ENCODE results near the gene VIT.

DNA sequence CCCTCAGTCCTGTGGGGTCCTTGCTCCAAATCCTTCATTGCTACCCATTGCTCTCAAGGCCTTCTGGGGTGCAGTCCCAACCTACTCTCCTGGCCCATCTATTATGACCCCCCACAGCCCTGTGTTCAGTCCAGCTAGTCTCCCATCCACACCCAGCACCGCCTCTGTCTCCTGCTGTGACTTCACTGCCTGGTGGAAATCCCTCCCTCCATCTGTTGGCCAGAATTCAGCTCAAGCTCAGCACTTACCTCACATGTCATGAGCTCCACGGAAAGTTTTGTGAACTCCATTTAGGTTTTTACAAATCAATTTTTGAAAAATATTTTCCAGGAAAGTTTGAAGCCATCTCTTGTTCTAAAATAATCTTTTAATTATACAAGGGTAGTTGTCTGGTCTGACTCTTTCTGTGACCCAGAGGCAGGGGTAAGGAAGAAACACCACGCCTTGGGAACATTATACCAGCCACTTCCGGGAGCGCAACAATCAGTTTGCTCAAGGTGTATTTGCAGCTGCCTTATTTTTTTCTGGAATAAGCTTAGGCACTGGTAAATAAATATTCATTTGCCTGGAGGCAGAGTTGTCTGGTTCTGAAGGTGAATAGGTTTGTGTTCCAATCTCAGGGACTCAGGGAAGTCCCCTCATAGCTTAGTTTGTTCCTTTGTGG is 110.8 kb downstream of the VIT start:
- TF ChIP-seq, protein P1, sequence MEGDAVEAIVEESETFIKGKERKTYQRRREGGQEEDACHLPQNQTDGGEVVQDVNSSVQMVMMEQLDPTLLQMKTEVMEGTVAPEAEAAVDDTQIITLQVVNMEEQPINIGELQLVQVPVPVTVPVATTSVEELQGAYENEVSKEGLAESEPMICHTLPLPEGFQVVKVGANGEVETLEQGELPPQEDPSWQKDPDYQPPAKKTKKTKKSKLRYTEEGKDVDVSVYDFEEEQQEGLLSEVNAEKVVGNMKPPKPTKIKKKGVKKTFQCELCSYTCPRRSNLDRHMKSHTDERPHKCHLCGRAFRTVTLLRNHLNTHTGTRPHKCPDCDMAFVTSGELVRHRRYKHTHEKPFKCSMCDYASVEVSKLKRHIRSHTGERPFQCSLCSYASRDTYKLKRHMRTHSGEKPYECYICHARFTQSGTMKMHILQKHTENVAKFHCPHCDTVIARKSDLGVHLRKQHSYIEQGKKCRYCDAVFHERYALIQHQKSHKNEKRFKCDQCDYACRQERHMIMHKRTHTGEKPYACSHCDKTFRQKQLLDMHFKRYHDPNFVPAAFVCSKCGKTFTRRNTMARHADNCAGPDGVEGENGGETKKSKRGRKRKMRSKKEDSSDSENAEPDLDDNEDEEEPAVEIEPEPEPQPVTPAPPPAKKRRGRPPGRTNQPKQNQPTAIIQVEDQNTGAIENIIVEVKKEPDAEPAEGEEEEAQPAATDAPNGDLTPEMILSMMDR (conservative IDR thresholded peaks at IDR 0.05), result no peak
- TF ChIP-seq EZH2 (IDR thresholded peaks at IDR 0.05; ENCODE audit: low read depth), result no peak
